NCI-H460 (cell line): Measurements from ENCODE around the gene ACTL8. TPM values are rescaled to one million over a fixed set of nuclear protein-coding genes. Genes with fewer than 3 reads are reported as not detected.

ENCODE experiments used
- DNase-seq: peaks from one replicate; pipeline ENCODE4 v3.0.0-alpha.2; 2016; ENCODE audit warnings: low read depth; ENCODE audit errors: extremely low read depth
- total RNA-seq: library from RNA; depleted of rRNA; stranded (reverse); fragments of >200 nt; shearing (Covaris generic); gene quantifications from 2 replicates; pipeline ENCODE4 v1.2.3, GENCODE V29; 2014; rRNA removed

The ACTL8 gene
- total RNA-seq, 1 experiment from 2014 or later, result not detected

DNA sequence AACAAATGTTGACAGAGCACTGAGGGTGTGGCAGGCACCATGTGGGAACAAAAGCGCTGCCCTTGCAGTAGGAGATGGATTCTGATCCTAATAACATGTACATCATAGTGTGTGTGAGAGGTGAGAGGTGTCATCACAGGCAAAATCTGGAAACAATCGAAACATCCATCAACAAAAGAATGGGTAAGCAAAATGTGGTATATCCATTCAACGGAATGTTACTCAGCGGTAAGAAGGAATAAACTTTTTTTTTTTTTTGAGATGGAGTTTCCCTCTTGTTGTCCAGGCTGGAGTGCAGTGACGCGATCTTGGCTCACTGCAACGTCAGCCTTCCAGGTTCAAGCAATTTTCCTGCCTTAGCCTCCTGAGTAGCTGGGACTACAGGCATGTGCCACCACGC lies 112.3 kb downstream of the ACTL8 start:
- DNase-seq, result no peak

DNA sequence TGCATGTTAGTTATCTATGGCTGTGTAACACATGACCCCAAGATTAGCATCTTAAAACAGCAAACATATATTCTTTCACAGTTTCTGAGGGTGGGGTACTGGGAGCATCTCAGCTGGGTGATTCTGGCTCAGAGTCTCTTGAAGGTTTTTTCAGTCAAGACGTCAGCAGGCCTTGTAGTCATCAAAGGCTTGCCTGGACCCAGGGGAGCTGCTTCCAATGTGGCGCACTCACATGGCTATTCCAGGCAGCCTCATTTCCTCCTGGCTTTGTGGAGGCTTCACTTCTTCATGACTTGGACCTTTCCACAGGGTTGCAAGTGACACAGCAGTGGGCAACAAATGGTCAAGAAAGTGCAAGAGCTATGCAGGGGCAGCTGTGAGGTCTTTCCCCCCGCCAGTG lies 114.7 kb downstream of the ACTL8 start:
- DNase-seq, result no peak

DNA sequence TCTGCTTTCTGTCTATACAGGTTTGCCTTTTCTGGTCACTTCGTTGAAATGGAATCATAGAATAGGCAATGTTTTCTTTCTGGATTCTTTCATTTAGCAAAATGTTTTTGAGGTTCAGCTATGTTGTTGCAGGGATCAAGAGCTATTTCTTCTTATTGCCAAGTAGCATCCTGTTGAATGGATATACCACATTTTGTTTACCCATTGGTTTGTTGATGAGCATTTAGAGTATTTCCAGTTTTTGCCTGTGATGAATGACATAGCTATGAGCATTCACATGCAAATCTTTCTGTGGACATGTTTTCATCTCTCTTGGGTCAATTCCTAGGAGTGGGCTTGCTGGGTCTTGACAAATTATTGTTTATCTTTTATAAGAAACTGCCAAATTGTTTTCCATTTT lies 115.5 kb downstream of the ACTL8 start:
- no peak for DNase-seq

DNA sequence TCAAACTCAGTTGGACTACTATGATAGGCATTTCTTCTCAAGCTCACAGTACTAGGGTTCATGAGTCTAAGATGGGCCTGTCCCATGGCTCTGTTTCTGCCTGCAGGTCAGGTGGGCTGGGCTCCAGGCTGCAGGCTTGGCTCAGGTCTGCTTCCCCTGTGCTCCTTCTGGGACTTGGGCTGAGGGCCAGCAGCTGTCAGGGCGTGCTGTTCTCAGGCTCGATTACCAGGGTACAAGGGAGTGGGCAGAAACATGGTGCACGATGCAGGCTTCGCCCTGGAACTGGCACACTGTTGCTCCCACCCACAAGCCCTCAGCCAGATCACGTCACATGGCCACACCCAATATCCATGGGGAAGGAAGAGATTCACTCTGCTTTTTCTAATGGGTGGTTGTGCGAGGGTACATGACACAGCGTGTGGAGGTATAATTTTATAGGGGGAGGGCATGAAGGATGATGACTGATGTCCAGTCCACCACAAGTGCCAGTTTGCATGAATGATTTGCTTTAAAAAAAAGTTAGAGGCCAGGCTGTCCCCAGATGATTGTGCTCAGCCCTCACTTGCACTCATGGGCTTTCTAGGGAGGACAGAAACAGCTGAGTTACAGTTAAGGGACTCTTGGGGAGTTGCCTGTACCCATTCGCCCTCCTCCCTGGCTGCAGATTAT lies 118.0 kb downstream of the ACTL8 start:
- no peak for DNase-seq

DNA sequence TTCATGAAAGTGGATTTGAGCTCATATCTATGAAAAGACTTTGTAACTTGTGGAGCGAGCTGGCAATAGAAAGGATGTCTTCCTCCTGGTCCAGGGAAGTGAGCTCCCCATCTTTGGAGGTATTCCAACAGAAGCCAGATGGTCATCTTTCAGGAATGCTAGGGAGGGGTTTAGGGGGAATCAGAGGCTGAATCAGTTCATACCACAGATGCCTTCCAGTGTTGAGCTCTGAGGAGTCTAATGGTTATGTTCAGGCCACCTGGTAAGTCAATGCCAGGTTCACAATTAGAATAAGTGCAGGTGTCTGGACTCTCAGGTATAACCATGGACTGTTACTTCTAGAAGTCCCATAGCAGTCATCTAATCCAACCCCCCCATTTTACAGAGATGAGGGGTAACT lies 119.1 kb downstream of the ACTL8 start:
- no peak for DNase-seq

DNA sequence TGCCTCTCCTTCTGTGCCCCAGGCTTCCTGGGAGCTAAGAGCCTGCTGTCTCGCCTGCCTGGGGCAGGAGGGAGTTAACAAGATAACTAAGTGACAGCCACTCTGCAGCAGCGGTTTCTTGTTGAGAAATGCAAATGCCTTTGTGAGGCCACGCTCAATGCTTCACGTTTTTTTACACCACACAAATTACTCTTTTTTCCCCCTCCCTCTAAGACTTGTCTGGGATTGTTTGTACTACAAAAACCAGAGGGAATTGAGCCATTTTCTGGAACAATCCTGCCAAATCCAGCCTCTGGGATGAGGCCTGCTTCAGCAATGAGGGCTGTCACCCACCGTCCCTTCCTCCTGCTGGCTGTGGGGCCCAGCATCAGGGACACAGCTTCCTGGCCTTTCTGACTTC lies 119.6 kb downstream of the ACTL8 start:
- no peak for DNase-seq

DNA sequence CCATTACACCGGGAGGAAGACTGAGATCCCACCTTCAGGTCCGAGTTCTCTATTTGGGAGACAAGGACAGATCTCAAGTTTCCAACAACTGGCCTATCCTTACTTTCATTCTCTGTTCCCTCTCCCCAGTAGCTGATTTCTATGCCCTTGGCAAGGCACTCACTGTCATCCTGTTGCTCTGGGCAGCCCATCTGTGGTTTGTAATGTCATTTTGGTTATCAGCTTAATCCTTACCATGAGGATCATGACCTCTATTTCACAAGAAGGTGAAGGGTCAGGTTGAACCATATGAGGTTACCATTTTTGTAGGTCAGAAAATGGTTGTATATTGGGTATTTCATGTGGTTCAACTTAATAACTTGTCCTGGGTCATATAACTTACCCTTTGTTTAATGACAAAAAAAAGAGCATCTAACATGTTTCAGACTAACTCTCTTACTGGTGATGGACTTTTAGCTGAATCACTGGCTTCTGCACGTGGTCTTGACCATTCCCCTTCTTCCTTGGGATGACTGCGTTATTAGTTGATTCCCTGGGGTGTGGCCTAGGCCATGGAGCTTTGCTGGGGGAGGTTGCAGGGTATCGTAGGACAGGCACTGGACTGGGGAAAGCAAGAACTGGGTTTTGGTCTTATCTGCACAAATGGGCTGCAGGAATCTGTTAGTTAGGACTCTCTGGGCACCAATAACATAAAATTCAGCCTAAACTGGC lies 120.2 kb downstream of the ACTL8 start:
- DNase-seq, result no peak

DNA sequence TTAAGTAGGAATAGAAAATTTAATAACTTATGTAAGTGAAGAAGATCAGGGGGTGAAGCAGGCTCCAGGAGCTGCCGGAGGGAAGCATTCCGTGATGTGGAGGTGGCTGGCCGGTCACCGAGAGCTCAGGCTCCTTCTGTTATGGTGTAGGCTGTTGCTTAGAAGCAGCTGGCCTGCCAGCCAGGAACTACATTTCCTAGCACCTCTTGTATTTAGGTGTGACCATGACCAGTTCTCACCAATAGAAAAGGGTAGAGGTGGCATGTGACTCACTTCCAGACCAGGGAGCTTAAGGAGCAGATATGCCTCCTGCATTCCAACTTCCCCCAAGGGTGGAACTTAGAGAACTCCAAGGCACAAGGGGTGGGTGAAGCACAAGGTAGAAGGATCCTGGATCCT lies 120.7 kb downstream of the ACTL8 start:
- DNase-seq, result no peak

Other genes with a start within 250 kb of the ACTL8 start
- gene ARHGEF10L, start 215.6 kb upstream of the ACTL8 start, total RNA-seq, result 3.3 and 3.8 TPM in 2 replicates